GM12878 (cell line): ENCODE data around the gene CBFA2T3. TPM values are rescaled to one million over a fixed set of nuclear protein-coding genes. Genes with fewer than 3 reads are reported as not detected.

Experiments used
- ATAC-seq: fragments of 200-7000 bp; cut with Tn5 transposase; 3 replicates; pipeline ENCODE4 v1.9.1; 2020; ENCODE audit warnings: mild to moderate bottlenecking, moderate library complexity
- BruUV-seq: library from RNA; stranded (reverse); fragments of 400-500 nt; replicated peaks from 2 replicates; lab custom pipeline; 2021; lab: Mats Ljungman, UMichigan
- CTCF ChIA-PET: fragments of 300-600 bp; sonication (Branson Sonifier 250); formaldehyde crosslinking; extraction: SDS; loops from one replicate; lab custom pipeline; 2021; ENCODE audit warnings: inconsistent platforms; lab: Yijun Ruan, JAX
- POLR2A ChIA-PET: fragments of 350-600 bp; formaldehyde crosslinking; extraction: SDS; loops from one replicate; lab custom pipeline; 2021; ENCODE audit warnings: inconsistent platforms; lab: Charles Lee
- RAD21 ChIA-PET: fragments of 300-600 bp; sonication (Branson Sonifier 250); formaldehyde crosslinking; loops from one replicate; lab custom pipeline; 2023; ENCODE audit warnings: antibody characterized with exemption; ENCODE audit not compliant: unreplicated experiment; lab: Charles Lee
- SMC1A ChIA-PET: fragments of 300-600 bp; sonication (Branson Sonifier 250); formaldehyde crosslinking; loops from one replicate; lab custom pipeline; 2023; ENCODE audit not compliant: unreplicated experiment, uncharacterized antibody; lab: Charles Lee
- DNase-seq: peaks from one replicate; pipeline ENCODE4 v3.0.0-alpha.2; 2011; ENCODE audit warnings: low read depth, low spot score
- FAIRE-seq: peaks from 3 replicates; lab custom pipeline; 2011; peaks lifted over from hg19 to GRCh38; lab: Jason Lieb, UNC
- H2AFZ ChIP-seq: 2 replicates; pipeline ENCODE4 v1.6.0; 2011; ENCODE audit warnings: low read depth, low read length, control low read depth; ENCODE audit not compliant: control insufficient read depth
- H3K27ac ChIP-seq: 2 replicates; pipeline ENCODE4 v1.5.1; 2011; ENCODE audit warnings: control low read depth; ENCODE audit not compliant: control insufficient read depth, insufficient read depth
- H3K27me3 ChIP-seq, 2 experiments: replicated peaks in 1 of 2; 2 replicates each; pipeline versions ENCODE4 v1.6.0 to v1.6.1; 2011; ENCODE audit warnings: low read length in 1 of 2; ENCODE audit not compliant: control insufficient read depth in 2 of 2, insufficient read depth in 2 of 2
- H3K36me3 ChIP-seq, 2 experiments: 2 replicates each; pipeline ENCODE4 v1.5.1; 2011; ENCODE audit warnings: low read length in 1 of 2; ENCODE audit not compliant: control insufficient read depth in 2 of 2, insufficient read depth in 2 of 2
- H3K4me1 ChIP-seq: 2 replicates; pipeline ENCODE4 v1.6.1; 2011; ENCODE audit warnings: mild to moderate bottlenecking, low read length, moderate library complexity, mixed read lengths; ENCODE audit not compliant: control insufficient read depth, insufficient read depth
- H3K4me2 ChIP-seq: 2 replicates; pipeline ENCODE4 v1.6.0; 2011; ENCODE audit warnings: control low read depth; ENCODE audit not compliant: control insufficient read depth, insufficient read depth
- H3K4me3 ChIP-seq: fragments of 200-600 bp; sonication (generic); 2 replicates; pipeline ENCODE4 v1.5.1; 2016
- H3K79me2 ChIP-seq: 2 replicates; pipeline ENCODE4 v1.6.0; 2011; ENCODE audit warnings: low read length; ENCODE audit not compliant: control insufficient read depth, insufficient read depth
- H3K9ac ChIP-seq: 2 replicates; pipeline ENCODE4 v1.8.0; 2011; ENCODE audit warnings: low read length, control low read depth, mixed read lengths; ENCODE audit not compliant: control insufficient read depth, insufficient read depth
- H3K9me3 ChIP-seq: replicated peaks from 3 replicates; pipeline ENCODE4 v1.5.1; 2011; ENCODE audit warnings: mild to moderate bottlenecking, low read length; ENCODE audit not compliant: control insufficient read depth, insufficient read depth
- H4K20me1 ChIP-seq: 2 replicates; pipeline ENCODE4 v1.6.0; 2011; ENCODE audit not compliant: control insufficient read depth, insufficient read depth
- FOS ChIP-seq: IDR thresholded peaks from 3 replicates; pipeline ENCODE4 v1.6.1; 2011; ENCODE audit warnings: borderline replicate concordance; ENCODE audit not compliant: insufficient read length; ENCODE audit errors: extremely low read depth
- HCFC1 ChIP-seq: fragments of 150-350 bp; IDR thresholded peaks from 2 replicates; pipeline ENCODE4 v1.6.1; 2014; ENCODE audit warnings: low read length
- NR2F1 ChIP-seq: fragments of 450-650 bp; conservative IDR thresholded peaks from 2 replicates; pipeline ENCODE4 v1.6.1; 2017; ENCODE audit warnings: mild to moderate bottlenecking
- POLR2A ChIP-seq: IDR thresholded peaks from 2 replicates; pipeline ENCODE4 v1.6.1; 2011; ENCODE audit warnings: low read depth, mild to moderate bottlenecking, low read length
- RUNX3 ChIP-seq: IDR thresholded peaks from 2 replicates; pipeline ENCODE4 v1.6.1; 2012; ENCODE audit warnings: low read length, inconsistent platforms
- SPI1 ChIP-seq: IDR thresholded peaks from 2 replicates; pipeline ENCODE4 v1.6.1; 2011; ENCODE audit warnings: low read depth, mild to moderate bottlenecking, low read length, moderate library complexity, borderline replicate concordance; ENCODE audit not compliant: insufficient read depth
- ZBTB40 ChIP-seq: fragments of 450-650 bp; IDR thresholded peaks from 2 replicates; pipeline ENCODE4 v1.6.1; 2016; ENCODE audit warnings: mild to moderate bottlenecking, moderate library complexity, borderline replicate concordance
- ZNF592 ChIP-seq: fragments of 450-650 bp; IDR thresholded peaks from 2 replicates; pipeline ENCODE4 v1.6.1; 2017; ENCODE audit warnings: mild to moderate bottlenecking, moderate library complexity
- WGBS: methylation state at CpG from one replicate; pipeline ENCODE4 v1.1.6; 2016; ENCODE audit warnings: low lambda C conversion rate; ENCODE audit not compliant: insufficient replicate concordance, insufficient coverage; ENCODE audit errors: missing lambda C conversion rate; 5-methylcytosine and 5-hydroxymethylcytosine counted together
- in situ Hi-C: fragments of 300-500 bp; cut with MboI; formaldehyde crosslinking; loops from 9 replicates; pipeline ENCODE4 v1.14.3; 2018; ENCODE audit warnings: mixed read lengths
- intact Hi-C: fragments of 100-400 bp; cut with micrococcal nuclease; formaldehyde crosslinking; loops from one replicate; pipeline ENCODE4 v1.14.2; 2022; ENCODE audit not compliant: unreplicated experiment
- polyA plus RNA-seq, 11 experiments: library from polyadenylated mRNA; depleted of rRNA in 4 of 11; unstranded in 6 of 11; stranded (reverse) in 5 of 11; fragments of >200 nt; fragmentation: Nextera tagmentation in 4 of 11; fragmentation: Illumina TruSeq in 1 of 11; extraction: Ambion mirVana in 4 of 11; extraction: Trizol in 1 of 11; gene quantifications; 1 replicate in 1 of 11; 2 replicates in 10 of 11; pipeline versions ENCODE4 v1.2.1 to v1.2.3, GENCODE V29; 2011 to 2016; ENCODE audit warnings: inconsistent platforms in 2 of 11, missing spikeins in 2 of 11, low read depth in 1 of 11
- total RNA-seq, 4 experiments: library from RNA; depleted of rRNA in 3 of 4; stranded (reverse); fragments of >200 nt in 3 of 4; fragmentation: Illumina TruSeq in 1 of 4; extraction: Trizol in 1 of 4; gene quantifications; 2 replicates each; pipeline versions ENCODE4 v1.2.1 to v1.2.3, GENCODE V29; 2013 to 2021
- TF ChIP-seq, protein P1 (sequence below): fragments of 150-350 bp; IDR thresholded peaks from 2 replicates; pipeline ENCODE4 v1.6.1; 2016; ENCODE audit warnings: low read depth, low read length

CBFA2T3 gene
- total and polyA plus RNA-seq, 10 of the 15 experiments (the other 5 are each of a cell fraction or from before 2014, with no cell fraction given) = 0.69 to 42.6 (median 4.5) TPM

- RAD21 ChIA-PET = interaction anchor here (0.8 to 1.8 kb wide), 9 partner anchors 45 to 360 kb away, joined by 3 to 14 read pairs (median 3); partner anchors contain the start of genes APRT, CDH15 and ZNF778
- intact Hi-C loops (loop anchor here (1.0 to 5.0 kb wide), 3 partner anchors 45 to 120 kb away; partner anchors contain the start of gene APRT), in situ Hi-C loops (no loop called here)
- Histone ChIP-seq H3K4me3 (peak within 1 kb of the TSS; percentile 88), H3K4me2 (peak within 1 kb of the TSS; percentile 93), H3K9me3 (no peaks in the 10 kb centered on the region), H3K27ac (peak within 1 kb of the TSS; percentile 64), H3K79me2 (peaks cover 13% of the 10 kb centered on the region), H3K36me3 (peaks cover 4 to 5% of the 10 kb centered on the region in 2 experiments; a peak in 3 of 4 replicates), H4K20me1 (0 out of 2 replicates have a peak, but pooled peaks cover 2% of the 10 kb centered on the region), H3K4me1 (peaks cover 23% of the 10 kb centered on the region), H3K27me3 (no peaks in the 10 kb centered on the region), H2AFZ (peak within 1 kb of the TSS; percentile 95), H3K9ac (peak within 1 kb of the TSS; percentile 69)
- DNase-seq = peak; percentile 69
- peak; percentile 92 for FAIRE-seq
- SMC1A ChIA-PET = interaction anchor here (0.7 to 2.0 kb wide), 9 partner anchors 17 to 154 kb away, joined by 3 to 5 read pairs (median 3); no protein-coding TSS in a partner anchor
- POLR2A ChIA-PET = interaction anchor here (0.9 to 1.5 kb wide), 6 partner anchors 45 to 308 kb away, joined by 3 to 8 read pairs (median 4); partner anchors contain the start of gene APRT
- CTCF ChIA-PET = interaction anchor here (0.7 to 2.9 kb wide), 16 partner anchors 11 to 359 kb away, joined by 3 to 19 read pairs (median 4); partner anchors contain the start of gene APRT
- ATAC-seq = peak; percentile 90
- no TSS peak for BruUV-seq
- under 1% methylated on average over 79 of the region's 87 CpGs for WGBS
- TF ChIP-seq RUNX3 (0 out of 2 replicates have a peak, but pooled peaks have one; percentile 10), ZBTB40 (no peak), ZNF592 (no peak), POLR2A (peak; percentile 96), FOS (peak; percentile 80), NR2F1 (no peak), HCFC1 (peak; percentile 62), SPI1 (no peak)
- TF ChIP-seq, protein P1, sequence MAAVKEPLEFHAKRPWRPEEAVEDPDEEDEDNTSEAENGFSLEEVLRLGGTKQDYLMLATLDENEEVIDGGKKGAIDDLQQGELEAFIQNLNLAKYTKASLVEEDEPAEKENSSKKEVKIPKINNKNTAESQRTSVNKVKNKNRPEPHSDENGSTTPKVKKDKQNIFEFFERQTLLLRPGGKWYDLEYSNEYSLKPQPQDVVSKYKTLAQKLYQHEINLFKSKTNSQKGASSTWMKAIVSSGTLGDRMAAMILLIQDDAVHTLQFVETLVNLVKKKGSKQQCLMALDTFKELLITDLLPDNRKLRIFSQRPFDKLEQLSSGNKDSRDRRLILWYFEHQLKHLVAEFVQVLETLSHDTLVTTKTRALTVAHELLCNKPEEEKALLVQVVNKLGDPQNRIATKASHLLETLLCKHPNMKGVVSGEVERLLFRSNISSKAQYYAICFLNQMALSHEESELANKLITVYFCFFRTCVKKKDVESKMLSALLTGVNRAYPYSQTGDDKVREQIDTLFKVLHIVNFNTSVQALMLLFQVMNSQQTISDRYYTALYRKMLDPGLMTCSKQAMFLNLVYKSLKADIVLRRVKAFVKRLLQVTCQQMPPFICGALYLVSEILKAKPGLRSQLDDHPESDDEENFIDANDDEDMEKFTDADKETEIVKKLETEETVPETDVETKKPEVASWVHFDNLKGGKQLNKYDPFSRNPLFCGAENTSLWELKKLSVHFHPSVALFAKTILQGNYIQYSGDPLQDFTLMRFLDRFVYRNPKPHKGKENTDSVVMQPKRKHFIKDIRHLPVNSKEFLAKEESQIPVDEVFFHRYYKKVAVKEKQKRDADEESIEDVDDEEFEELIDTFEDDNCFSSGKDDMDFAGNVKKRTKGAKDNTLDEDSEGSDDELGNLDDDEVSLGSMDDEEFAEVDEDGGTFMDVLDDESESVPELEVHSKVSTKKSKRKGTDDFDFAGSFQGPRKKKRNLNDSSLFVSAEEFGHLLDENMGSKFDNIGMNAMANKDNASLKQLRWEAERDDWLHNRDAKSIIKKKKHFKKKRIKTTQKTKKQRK = no peak
Measured at GRCh38 chr16:88856828-88857727, 119.9 kb downstream of the CBFA2T3 start, which contains the start of the genes GALNS and TRAPPC2L. Gene GALNS (minus strand): TSS chr16:88856947. CDS start chr16:88856877, 70 bp downstream. Gene TRAPPC2L (plus strand): TSS chr16:88857127. CDS start chr16:88857151, 24 bp downstream.
